Epithelial cell of proximal tubule (primary cell): ENCODE results near the gene FGF7. TPM values are rescaled to one million over a fixed set of nuclear protein-coding genes. Genes with fewer than 3 reads are reported as not detected.

ENCODE experiments used
- DNase-seq: peaks from one replicate; pipeline ENCODE4 v3.0.0-alpha.2; 2011; ENCODE audit warnings: low read depth
- H3K4me3 ChIP-seq: 2 replicates; pipeline ENCODE4 v1.5.1; 2011; ENCODE audit warnings: low read depth, mild to moderate bottlenecking, low read length
- CTCF ChIP-seq: conservative IDR thresholded peaks from 2 replicates; pipeline ENCODE4 v1.5.1; 2012; ENCODE audit warnings: low read depth, mild to moderate bottlenecking, low read length
- total RNA-seq: library from RNA; depleted of rRNA; stranded (reverse); fragments of >200 nt; gene quantifications from 2 replicates; pipeline ENCODE4 v1.2.3, GENCODE V29; 2015

The FGF7 gene
- total RNA-seq, 1 donor from 2014 or later = not detected

DNA sequence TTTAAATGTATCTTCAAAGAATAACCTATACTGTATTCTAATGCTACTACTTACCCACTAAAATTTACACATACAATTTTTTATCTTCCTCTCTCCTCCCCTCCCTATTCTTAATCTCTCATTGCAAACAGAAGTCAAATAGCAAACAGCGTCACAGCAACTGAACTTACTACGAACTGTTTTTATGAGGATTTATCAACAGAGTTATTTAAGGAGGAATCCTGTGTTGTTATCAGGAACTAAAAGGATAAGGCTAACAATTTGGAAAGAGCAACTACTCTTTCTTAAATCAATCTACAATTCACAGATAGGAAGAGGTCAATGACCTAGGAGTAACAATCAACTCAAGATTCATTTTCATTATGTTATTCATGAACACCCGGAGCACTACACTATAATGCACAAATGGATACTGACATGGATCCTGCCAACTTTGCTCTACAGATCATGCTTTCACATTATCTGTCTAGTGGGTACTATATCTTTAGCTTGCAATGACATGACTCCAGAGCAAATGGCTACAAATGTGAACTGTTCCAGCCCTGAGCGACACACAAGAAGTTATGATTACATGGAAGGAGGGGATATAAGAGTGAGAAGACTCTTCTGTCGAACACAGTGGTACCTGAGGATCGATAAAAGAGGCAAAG is 984 bp downstream of the FGF7 start:
- TF ChIP-seq CTCF = no peak
- DNase-seq = no peak
- no peak overlapping the region for H3K4me3 ChIP-seq

DNA sequence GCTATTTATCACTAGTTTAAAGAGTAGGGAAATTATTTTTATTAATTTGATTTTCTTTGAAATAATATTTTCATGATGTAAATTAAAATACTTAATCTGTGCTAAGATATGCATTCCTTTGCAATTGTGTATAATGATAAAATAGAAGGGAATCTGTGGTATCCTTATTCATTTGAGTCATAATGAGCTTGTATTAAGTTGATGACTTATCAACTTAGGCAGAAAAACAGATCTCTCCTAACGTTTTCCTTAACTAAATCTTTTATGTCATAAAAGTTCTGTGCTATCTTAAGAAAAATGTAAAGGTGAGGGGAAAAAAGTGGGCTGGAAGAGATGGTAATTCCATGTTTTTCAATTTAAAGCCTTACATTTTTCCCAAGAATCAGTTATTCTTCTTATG is 1.9 kb downstream of the FGF7 start:
- no peak overlapping the region for H3K4me3 ChIP-seq
- no peak for TF ChIP-seq CTCF
- DNase-seq = no peak

DNA sequence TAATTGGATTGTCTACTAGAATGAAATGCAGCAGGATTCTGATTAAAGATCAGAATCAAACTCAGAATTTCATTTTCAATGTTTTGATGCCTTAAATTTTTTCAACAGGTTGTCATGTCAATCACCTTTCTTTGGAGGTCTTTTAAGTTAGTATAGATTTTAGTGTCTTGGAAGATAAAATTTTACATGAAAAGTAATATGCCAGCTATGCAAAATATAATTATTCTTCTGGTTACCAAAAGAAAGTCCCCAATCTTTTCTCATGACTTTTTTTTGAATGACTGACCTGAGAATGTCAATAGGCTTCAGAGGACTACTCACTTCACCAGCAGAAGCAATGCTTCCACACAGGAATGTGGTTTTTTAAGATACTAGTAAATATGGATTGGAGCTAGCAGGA is 4.3 kb downstream of the FGF7 start:
- no peak for TF ChIP-seq CTCF
- H3K4me3 ChIP-seq = no peak overlapping the region
- DNase-seq = no peak

DNA sequence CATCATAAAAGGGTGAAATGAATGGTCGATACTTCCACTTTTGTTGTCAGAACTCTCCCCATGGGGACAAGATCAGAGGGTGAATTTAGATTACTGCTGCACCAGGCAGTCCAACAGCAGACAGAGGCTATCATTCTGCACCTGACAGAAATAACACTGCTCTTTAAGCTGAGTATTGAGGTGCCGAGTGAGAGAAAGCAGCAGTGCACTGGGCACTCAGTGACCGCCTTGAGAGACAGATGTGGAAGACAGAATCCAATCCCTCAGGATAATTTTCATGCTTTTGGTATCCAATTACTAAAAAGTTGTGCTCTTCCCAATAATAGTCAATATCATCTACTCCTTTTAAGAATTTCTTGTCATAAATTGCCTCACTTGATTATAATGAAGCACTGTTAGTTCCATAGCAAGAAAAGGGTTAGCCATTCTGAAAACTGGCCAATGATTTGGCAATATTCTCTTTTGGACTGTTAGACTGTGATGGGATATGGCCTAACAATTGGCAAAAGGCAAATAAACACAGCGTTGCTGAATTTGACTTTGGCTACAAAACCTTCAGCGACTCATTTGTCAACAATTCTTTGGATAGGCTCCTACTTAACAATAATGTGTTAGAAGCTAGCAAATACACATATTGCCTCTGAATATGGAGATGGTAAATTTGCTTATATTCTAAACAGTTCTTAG is 5.5 kb downstream of the FGF7 start:
- no peak overlapping the region for H3K4me3 ChIP-seq
- DNase-seq = no peak
- TF ChIP-seq CTCF = no peak

DNA sequence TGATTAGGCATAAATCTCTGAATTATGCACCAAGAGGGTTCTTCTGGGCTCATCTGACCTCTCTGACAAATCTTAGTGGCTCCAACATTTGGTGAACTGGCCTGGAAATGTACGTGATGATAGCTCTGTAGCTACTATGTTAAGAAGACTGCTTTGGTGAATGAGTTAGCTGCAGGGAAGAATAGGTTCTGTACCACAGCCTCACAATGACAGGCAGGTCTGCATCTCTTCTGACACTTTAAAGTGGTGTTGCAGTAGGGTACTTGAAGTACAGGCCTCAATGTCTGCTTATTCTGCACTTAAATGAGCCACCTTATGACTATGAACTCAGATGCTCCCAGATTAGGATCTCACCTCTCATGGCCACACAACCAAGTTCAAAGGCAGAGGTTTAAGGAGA is 7.0 kb downstream of the FGF7 start:
- no peak overlapping the region for H3K4me3 ChIP-seq
- no peak for TF ChIP-seq CTCF
- DNase-seq = no peak

GRCh38 chr15:49435174-49435573 is 12.1 kb downstream of the FGF7 start:
- DNase-seq = no peak
- no peak overlapping the region for H3K4me3 ChIP-seq
- no peak for TF ChIP-seq CTCF

DNA sequence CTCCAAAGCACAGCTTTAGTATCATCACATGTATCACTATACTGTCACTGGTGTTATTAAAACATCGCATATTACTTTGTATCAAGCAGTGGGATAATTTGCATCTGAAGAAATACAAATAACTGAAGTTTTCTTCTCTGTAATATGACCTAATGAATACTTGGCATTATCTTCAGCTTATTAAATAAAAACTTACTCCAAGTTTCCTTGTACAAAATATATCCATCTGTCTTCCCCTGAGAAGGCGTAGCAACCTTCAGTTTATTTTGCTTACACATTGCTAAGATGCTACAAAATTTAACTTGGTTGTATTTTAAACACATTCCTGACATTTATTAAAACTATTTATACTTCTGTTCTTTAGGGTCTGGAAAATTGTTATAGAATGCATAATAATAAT is 13.7 kb downstream of the FGF7 start:
- H3K4me3 ChIP-seq = no peak overlapping the region
- DNase-seq = no peak
- no peak for TF ChIP-seq CTCF
